Psoas muscle (tissue), 8 donors: ENCODE results near the gene CACNA1A. TPM values are rescaled to one million over a fixed set of nuclear protein-coding genes. Genes with fewer than 3 reads are reported as not detected.
A peak's percentile ranks its signal among the peaks of the same experiment; 100 is the strongest.

Experiments
- ATAC-seq, 4 donors: fragments of 200-7000 bp; cut with Tn5 transposase; one replicate each; pipeline ENCODE4 v1.9.1; 2020; ENCODE audit warnings: moderate library complexity in 3 of 4, mild to moderate bottlenecking in 2 of 4
- DNase-seq, 2 donors: peaks; one replicate each; pipeline ENCODE4 v3.0.0-alpha.2; 2020
- H3K27ac ChIP-seq: fragments of 200-600 bp; one replicate; pipeline ENCODE4 v1.8.0; 2022
- H3K27me3 ChIP-seq, 3 donors: fragments of 200-600 bp in 1 of 3; one replicate each; pipeline versions ENCODE4 v1.6.1 to v1.8.0; 2013 to 2022; ENCODE audit warnings: low read length in 2 of 3, mild to moderate bottlenecking in 2 of 3, moderate library complexity in 1 of 3; ENCODE audit not compliant: insufficient read depth in 3 of 3
- H3K36me3 ChIP-seq, 2 donors: fragments of 200-600 bp in 1 of 2; one replicate each; pipeline versions ENCODE4 v1.6.1 to v1.8.0; 2013 to 2022; ENCODE audit warnings: low read depth in 1 of 2, mild to moderate bottlenecking in 1 of 2, moderate library complexity in 1 of 2; ENCODE audit not compliant: insufficient read depth in 1 of 2
- H3K4me1 ChIP-seq: fragments of 200-600 bp; one replicate; pipeline ENCODE4 v1.8.0; 2022
- H3K4me3 ChIP-seq: fragments of 200-600 bp; one replicate; pipeline ENCODE4 v1.8.0; 2022; ENCODE audit warnings: mild to moderate bottlenecking
- H3K9me3 ChIP-seq: fragments of 200-600 bp; one replicate; pipeline ENCODE4 v1.8.0; 2022
- WGBS, 3 donors: extraction: QIAGEN DNeasy Blood & Tissue Kit; methylation state at CpG; one replicate each; pipeline versions ENCODE4 v1.1.6 to v1.1.7; 2013; 5-methylcytosine and 5-hydroxymethylcytosine counted together
- intact Hi-C, 2 donors: fragments of 100-400 bp; cut with DNase I; formaldehyde crosslinking; loops; one replicate each; pipeline versions ENCODE4 v1.11.0 to v1.14.2; 2022
- polyA plus RNA-seq, 3 donors: library from polyadenylated mRNA; stranded (reverse); fragments of 200-250 nt; gene quantifications; one replicate each; pipeline ENCODE4 v1.2.3, GENCODE V29; 2013
- total RNA-seq, 4 donors: library from RNA; stranded (reverse); fragmentation: NEBNext Ultra II Directional in 2 of 4; extraction: Animal tissue kit (Norgen Biotek cat#: 25700) in 2 of 4; gene quantifications; one replicate each; pipeline versions ENCODE4 v1.2.1 to v1.2.4, GENCODE V29; 2021 to 2023
- TF ChIP-seq, protein P1 (sequence below): fragments of 200-600 bp; IDR thresholded peaks from one replicate; pipeline ENCODE4 v1.8.0; 2022; ENCODE audit warnings: antibody characterized with exemption
- donor health status: healthy with polysubstance abuse.
- donor health status: DM: no; HTN: no; CAD: no; lungs with moderate emphysema.
- donor health status: Bipolar disorder and iron deficiency.
- donor health status: healthy.
- donor health status: DM: yes; HTN: yes; CAD: no.
- donor health status: DM: no; HTN: no; CAD: no.
- donor health status: DM: no; HTN: no; CAD: no.
- donor health status: DM: yes; HTN: yes; CAD: no.

CACNA1A gene
- total and polyA plus RNA-seq, 7 donors = 0.14 to 0.60 (median 0.36) TPM

DNA sequence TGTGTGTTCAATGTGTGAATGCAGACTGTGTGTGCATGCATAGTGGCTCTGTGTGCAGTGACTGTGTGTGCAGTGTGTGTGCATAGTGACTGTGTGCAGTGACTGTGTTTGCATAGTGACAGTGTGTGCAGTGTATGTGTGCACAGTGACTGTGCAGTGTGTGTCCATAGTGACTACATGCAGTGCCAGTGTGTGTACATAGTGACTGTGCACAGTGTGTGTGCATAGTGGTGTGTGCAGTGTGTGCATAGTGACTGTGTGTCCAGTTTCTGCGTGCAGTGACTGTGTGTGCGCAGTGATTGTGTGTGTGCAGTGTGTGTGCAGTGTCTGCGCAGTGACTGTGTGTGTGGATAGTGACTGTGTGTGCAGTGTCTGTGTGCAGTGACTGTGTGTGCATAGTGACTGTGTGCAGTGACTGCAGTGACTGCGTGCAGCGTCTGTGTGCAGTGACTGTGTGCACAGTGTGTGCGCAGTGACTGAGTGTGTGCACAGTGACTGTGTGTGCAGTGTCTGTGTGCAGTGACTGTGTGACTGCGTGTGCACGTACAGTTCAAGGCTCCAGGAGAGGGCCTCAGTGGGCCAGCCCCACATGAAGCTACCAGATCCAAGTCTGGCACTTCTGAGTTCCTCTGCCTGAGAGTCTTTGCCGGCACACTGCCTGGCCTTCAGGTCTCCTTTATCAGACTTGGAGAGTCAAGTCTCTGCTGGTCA, 265.8 kb downstream of the CACNA1A start:
- H3K4me1 ChIP-seq = no peaks in the 10 kb centered on the region
- no peaks in the 10 kb centered on the region for H3K36me3 ChIP-seq
- WGBS, 3 donors = 58 to 78% (median 68%) methylated on average over 9 of the region's 9 CpGs
- H3K27ac ChIP-seq = no peak overlapping the region
- no peaks in the 10 kb centered on the region for H3K9me3 ChIP-seq
- ATAC-seq (no peak), DNase-seq (no peak)
- H3K4me3 ChIP-seq = no peak overlapping the region
- intact Hi-C loops = no loop called here
- H3K27me3 ChIP-seq = peaks cover 0 to 2% (median 2%) of the 10 kb centered on the region in 3 donors
- TF ChIP-seq, protein P1, sequence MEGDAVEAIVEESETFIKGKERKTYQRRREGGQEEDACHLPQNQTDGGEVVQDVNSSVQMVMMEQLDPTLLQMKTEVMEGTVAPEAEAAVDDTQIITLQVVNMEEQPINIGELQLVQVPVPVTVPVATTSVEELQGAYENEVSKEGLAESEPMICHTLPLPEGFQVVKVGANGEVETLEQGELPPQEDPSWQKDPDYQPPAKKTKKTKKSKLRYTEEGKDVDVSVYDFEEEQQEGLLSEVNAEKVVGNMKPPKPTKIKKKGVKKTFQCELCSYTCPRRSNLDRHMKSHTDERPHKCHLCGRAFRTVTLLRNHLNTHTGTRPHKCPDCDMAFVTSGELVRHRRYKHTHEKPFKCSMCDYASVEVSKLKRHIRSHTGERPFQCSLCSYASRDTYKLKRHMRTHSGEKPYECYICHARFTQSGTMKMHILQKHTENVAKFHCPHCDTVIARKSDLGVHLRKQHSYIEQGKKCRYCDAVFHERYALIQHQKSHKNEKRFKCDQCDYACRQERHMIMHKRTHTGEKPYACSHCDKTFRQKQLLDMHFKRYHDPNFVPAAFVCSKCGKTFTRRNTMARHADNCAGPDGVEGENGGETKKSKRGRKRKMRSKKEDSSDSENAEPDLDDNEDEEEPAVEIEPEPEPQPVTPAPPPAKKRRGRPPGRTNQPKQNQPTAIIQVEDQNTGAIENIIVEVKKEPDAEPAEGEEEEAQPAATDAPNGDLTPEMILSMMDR = no peak

DNA sequence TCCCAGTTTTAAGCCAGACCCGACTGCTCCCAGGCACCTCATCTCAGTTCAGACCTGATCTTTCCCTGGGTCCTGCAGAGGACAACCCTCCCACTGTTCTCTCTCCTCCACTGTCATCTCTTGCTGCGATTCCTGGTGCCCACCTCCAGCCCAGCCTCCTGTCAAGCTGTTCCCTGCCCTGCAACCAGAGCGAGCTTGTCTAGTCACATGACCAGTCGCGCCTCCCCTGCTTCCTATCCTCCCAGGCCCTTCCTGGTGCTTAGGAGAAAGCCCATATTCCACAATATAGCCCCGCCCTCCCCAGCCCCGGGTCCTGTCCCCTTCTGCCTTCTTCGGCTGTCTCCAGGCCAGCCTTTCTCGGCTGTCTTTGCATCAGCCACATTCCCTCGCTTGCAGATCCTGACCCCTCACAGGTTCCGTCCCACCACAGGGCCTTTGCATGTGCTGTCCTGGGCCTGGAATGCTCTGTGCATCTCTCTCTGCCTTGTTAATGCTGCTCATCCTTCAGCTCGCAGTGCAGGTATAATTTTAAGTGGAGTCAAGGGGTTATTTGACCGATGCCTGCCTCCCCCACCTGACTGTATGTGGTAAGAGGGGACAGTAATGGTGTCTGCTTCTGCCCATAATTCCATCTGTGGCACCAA, 267.3 kb downstream of the CACNA1A start:
- 72 to 79% (median 76%) methylated on average over 13 of the region's 13 CpGs for WGBS, 3 donors
- TF ChIP-seq, protein P1 = no peak
- ATAC-seq = no peak

DNA sequence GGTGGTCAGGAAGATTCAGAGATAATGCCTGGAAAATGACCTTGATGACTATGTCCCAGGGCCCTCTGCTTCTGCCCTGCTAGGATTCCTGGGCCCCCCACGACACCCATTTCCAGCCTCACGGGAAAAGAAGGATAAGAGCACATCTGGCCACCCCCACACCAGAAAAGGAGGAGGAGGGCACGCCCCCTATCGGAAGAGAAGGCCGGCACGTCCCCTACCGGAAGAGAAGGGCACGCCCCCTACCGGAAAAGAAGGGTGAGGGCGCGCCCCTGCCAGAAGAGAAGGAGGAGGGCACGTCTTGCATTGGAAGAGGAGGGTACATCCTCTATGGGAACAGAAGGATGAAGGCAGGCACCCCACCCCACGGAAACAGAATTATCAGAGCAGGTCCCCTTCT, 271.8 kb downstream of the CACNA1A start:
- peak; percentile 29 to 72 for DNase-seq
- intact Hi-C loops = no loop called here
- no peak for ATAC-seq

More for the DNA sequence above, 267.3 kb downstream of the CACNA1A start:
- Histone ChIP-seq H3K4me1 (no peaks in the 10 kb centered on the region), H3K9me3 (no peaks in the 10 kb centered on the region), H3K27me3 (peaks cover 0 to 6% (median 2%) of the 10 kb centered on the region in 3 donors), H3K27ac (no peak overlapping the region), H3K4me3 (no peak overlapping the region), H3K36me3 (no peaks in the 10 kb centered on the region)
- DNase-seq = no peak
- intact Hi-C loops = no loop called here

DNA sequence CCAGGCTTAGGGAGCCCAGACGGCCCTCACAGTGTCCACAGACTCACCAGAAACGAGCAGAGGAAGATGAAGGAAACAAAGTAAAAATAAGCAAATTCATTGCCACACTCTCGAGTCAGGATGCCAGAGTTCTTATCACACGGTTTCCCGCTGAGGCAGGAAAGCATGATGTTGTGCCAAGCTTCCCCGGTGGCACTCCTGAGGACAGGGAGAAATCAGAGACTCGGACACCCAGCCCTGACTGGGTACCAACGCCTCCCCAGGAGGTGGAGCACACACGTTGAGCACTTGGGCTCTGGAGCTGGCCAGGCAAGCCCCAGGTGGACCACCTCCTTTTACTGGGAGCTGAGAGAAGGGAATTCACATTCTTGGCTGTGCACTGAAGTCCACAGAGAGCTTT, 274.6 kb downstream of the CACNA1A start:
- ATAC-seq (no peak), DNase-seq (no peak)
- WGBS, 3 donors = 22 to 27% (median 23%) methylated on average over 9 of the region's 9 CpGs
- Histone ChIP-seq H3K27ac (no peak overlapping the region), H3K36me3 (no peaks in the 10 kb centered on the region), H3K4me1 (no peaks in the 10 kb centered on the region), H3K27me3 (peaks cover 0 to 21% (median 9%) of the 10 kb centered on the region in 3 donors), H3K4me3 (no peak overlapping the region), H3K9me3 (no peaks in the 10 kb centered on the region)
- intact Hi-C loops = no loop called here
- TF ChIP-seq, protein P1 = no peak

More for the DNA sequence above, 271.8 kb downstream of the CACNA1A start:
- H3K27me3 ChIP-seq = peaks cover 0 to 11% (median 9%) of the 10 kb centered on the region in 3 donors
- no peaks in the 10 kb centered on the region for H3K36me3 ChIP-seq
- 11 to 25% (median 14%) methylated on average over 13 of the region's 13 CpGs for WGBS, 3 donors
- TF ChIP-seq, protein P1 = peak; percentile 24
- no peaks in the 10 kb centered on the region for H3K4me1 ChIP-seq
- no peak overlapping the region for H3K27ac ChIP-seq
- no peak overlapping the region for H3K4me3 ChIP-seq
- no peaks in the 10 kb centered on the region for H3K9me3 ChIP-seq
